Activated CD4-positive, alpha-beta T cell treated with anti-CD3 and anti-CD28 coated beads, Interleukin-2, amount 50 U/mL, for 1 hour (primary cell): ENCODE results near the gene NEK6.

ENCODE experiments used
- DNase-seq: peaks from one replicate; pipeline ENCODE4 v3.0.0-alpha.2; 2020

The NEK6 gene

DNA sequence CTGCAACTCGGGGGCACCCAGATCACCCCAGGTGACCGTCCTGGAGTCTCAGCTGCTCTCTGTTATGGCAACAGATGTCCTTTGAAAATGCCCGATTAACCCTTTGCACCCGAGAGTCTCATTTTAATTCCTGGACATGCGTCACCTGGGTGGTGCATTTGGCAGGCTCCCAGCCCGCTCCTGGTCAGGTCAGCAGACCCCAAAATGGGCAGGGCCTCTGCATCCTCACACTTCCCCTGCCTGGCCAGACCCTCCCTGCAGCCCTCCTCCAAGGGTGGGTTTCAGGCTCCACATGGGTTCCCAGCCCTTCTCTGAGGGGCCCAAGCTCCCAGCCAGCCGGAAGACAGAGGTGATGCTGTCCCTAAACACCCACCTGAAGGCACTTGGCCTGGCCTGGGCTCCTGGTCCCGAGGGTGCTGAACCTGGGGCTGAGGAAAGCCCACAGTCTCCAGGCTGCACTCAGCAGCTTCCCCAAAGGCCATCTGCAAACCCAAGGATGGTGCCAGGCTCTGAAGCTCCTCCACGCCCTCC lies 88.1 kb downstream of the NEK6 start:
- no peak for DNase-seq

DNA sequence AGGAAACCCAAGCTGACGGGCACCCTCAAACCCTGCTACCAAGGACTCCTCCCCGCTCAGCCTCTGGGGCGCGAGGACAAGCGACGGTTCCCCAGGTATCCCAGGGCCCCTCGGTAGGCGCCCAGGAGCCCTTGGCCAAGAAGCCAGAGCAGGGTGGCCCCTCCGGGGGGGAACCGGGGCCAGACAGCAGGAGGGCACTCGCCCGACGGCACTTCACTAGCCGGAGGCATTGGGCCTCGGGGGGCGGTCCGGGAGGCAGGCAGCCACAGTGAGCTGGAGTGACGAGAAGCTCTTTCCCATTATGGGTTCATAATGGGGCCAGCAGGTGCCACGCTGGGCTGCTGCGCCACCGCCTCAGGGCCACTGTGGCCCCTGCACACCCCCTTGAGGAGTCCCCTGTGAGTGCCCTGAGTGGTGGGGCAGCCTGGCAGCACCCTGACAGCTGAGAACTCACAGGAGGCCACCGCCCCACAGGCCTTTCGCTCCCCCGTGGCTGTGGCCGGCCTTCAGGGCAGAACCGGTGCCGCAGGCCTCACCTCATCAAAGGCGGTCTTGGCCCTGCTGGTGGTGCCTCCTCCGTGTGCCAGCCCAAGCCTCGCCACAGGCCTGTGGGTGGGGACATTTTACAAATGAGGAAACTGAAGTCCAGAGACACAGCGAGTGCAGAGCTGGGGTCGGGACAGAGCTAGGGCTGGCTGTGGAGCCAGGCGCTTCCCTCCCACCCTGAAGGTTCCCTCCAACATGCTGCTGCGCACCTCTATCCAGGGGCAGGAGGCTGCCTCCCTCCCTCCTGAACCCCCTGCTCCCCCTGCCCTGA lies 88.8 kb downstream of the NEK6 start:
- DNase-seq, result no peak

DNA sequence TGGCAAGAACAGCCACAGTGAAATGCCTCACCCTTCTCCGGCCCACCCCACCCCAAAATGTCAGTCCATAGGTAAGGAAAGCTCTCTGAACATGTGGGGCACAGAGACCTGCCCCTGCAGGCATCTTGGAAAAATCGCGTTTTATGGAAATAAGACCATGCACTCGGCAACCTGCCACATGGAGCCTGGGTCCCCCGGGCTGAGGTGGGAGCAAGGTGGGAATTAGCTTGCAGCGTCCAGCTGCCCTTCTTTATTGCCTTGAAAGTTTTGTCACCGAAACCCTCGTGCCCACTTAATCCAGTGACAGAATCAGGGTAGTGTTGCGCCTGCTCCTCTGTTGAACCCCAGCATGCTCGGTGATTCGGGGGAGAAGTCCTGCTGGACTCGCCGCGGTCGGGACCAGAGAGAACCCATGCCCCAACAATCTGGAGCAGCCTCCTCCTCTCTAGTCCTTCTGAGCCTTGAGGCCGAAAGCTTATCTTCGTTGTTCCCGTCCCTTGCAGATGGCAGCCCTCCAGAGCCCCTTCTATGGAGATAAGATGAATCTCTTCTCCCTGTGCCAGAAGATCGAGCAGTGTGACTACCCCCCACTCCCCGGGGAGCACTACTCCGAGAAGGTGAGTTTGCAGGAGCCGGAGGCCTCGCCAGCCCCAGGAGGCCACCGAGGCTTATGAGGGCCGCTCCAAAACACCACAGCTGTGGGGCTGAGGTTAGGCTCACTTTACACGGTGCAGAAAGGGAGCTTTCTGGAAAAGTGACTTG lies 89.6 kb downstream of the NEK6 start:
- DNase-seq, result no peak

DNA sequence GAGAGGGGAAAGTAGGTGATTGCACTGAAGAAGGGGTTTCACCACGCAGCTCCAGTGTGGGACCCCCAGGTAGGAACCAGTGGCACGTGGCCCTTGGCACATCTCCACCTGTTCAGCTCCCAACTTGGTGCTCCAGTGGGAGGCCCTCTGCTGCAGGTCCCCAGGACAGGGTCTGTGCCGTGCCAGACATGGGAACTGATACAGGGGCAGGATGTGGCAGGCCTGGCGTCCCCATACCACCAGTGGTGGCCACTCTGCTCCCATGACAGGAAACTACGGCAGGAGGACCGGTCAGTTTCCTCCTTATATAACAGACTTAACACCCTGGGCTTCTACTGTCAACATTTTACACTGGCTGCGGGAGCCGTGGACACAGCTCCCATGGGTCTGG lies 90.2 kb downstream of the NEK6 start:
- no peak for DNase-seq

DNA sequence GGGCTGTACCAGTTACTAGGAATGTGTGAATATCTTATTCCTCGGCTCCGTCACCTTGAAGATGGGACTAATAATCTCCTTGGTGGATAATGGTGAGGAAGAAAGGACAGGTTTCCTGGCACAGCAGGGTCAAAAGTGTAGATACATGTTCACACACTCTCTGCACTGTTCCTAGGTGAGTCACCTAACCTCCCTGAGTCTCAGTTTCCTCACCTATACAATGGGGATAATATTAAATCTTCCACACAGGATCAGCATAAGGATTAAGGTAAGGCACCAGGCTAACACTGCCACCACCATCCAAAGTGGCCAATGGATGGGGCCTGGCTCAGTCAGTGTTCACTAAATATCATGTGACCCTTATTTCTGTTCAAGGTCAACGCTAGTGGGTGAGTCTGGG lies 90.6 kb downstream of the NEK6 start:
- no peak for DNase-seq

DNA sequence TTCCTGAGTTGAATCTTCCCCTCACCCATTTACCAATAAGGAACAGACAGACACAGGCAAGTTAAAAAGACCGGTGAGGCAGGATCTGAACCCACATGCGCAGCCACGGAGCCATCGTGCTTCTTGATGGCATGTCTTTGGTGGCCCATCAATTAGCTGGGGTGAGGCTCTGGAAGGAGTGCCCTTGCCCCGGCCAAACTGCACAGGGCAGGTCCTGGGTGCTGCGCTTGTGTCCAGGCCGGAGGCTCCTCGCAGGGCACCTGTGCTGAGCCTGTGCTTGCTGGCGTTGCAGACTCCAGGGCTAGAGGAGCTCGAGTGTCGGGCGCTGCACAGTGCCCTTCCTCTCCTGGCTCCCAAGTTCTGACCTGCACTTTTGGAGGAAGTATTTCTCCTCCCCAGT lies 91.1 kb downstream of the NEK6 start:
- no peak for DNase-seq

DNA sequence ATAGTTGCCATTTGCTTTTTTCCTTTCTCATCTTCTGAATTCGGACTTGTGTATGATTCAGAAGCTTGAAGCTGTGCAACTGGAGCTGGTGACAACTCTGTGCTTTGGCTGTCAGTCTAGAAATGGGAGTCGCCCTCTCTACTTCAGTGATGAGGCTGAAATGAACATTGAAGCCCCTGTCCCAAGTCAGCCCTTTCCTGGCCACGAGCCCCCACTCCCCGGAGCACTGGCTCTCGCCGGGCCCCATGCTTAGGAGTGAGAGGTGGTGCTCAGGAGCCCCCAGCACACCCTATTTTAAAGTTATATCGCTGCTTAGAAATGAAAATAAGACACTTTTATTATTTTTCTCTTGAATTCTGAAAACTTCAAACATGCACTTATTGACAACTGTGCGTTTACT lies 91.5 kb downstream of the NEK6 start:
- no peak for DNase-seq

DNA sequence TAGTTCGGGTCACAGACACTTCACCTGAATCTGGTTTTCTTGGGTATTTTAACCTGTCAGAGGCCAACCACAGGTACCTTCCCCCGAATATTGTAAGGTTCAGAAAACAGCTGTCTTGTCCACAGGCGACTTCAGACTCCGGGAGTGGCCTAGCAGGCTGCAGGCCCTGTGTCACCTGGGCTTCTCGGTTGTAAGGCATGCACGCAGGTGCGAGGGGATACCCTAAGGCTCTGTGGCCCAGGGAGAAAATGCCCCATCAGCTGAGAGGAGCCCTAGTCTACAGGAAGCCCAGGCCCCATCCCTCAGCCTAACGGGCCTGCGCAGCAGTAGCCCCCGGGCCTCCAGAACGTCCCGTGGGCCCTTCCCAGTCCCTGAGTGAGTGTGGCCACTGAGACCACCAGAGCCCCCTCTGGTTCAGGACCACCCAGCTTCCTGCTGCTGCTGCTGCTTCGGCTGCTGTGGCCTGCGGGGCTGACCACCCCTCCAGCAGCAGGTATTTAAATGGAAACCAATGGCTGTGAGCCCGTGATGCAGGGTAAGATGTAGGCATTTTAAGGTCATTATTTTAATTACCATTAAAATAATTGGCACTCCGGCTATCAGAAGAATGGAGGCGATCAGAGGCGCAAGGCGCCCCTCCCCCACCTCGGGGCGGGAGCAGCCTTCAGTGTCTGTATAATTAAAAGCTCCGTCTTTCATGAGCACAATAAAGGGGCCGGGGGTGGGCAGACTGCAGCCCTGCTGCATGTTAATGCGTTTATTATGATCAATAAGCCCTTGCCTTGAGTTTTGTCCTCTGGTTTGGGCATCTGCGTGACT lies 92.1 kb downstream of the NEK6 start:
- DNase-seq, result no peak

DNA sequence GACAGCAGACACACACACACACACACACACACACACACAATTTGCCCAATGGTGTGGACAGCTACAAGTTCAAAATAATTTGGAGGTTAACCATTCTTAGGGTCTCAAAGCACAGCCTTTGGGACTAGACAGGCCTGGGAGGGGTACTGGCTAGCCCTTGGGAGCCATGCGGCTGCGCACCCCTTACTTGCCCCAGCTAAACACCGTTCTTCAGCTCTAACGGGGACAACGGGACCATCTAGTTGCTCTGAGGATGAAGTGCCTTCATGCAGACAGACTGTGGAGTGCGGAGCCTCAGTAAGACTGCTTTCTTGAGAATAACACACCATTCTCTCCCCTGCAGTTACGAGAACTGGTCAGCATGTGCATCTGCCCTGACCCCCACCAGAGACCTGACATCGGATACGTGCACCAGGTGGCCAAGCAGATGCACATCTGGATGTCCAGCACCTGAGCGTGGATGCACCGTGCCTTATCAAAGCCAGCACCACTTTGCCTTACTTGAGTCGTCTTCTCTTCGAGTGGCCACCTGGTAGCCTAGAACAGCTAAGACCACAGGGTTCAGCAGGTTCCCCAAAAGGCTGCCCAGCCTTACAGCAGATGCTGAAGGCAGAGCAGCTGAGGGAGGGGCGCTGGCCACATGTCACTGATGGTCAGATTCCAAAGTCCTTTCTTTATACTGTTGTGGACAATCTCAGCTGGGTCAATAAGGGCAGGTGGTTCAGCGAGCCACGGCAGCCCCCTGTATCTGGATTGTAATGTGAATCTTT lies 92.9 kb downstream of the NEK6 start:
- no peak for DNase-seq

DNA sequence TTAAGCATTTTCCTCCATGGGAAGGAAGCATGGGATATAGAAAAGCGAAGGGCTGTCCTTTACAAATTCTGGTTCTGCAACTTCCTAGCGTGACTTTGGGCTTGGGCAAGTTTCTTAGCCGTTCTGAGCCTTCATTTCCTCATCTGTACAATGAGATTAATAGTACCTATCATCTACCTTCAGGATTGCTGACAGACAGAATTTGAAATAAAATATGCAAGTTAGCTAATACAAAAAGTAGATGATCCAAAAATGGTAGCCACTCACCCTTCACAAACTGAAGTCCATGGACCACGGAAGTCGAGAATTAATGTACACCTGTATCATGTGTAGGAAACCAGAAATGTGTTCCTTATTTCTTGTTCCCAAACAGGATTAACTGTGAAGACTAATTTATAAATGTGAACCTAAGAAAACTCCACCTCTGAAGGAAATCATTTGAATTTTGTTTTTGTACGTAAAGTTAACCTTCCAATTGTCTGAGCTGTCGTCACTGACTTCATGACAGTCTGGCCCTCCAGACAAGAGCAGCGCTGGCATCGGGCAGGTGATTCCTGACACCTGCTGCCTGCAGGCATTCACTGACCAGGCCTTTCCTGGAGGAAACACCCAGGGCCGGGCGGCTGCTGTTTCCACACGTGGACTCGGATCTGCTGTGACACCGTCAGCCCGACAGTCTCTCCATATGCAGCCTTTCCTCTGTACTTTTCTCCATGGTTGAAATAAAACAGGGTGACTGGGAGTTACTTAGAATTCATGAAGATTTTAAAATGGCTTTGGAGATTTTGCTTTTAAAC lies 94.1 kb downstream of the NEK6 start:
- no peak for DNase-seq

DNA sequence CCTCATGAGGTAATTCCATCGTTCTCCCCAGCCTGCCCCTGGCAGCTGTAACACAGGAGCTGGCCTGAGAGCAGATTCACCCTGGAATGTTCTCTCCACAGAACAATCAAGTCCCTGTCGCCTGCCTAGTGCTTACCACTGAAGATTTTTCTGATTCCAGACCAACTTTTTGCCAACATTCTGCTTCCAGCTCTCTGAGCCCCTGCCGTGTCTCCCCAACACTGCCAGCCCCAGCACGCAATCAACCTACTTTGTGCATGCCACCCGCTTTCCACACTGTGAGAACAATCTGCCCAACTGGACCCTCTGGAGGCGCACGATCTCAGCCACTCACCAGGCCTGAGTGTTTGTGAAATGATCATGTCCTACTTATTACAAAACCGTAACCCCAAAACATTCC lies 94.9 kb downstream of the NEK6 start:
- DNase-seq, result no peak

DNA sequence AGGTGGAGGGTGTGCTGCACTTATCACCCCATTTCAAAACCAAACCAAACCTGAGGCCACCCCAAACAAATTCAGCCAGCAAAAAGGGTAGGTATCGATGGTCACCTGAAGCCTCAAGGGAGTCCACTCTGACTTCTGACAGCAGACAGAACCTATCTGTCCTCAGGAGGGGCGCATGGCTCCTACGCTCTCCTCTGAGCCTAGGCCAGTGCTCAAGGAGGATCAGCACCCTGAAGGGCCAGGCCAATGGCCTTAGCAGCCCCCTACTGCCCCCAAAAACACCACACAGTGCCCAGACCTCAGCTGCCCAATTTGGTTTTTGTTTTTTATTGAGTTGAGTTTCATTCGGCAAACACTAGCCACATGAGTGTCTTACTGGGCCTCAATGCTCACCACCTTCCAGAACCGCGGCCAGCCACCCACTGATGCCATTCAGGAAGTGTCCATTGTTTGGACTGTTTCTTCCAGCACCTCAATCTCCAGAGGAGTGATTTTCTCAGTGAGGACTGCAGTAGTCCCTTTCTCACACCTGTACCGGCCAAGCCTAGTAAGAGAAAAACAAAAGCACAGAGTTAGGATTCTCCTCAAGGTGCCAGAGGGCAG lies 95.5 kb downstream of the NEK6 start:
- no peak for DNase-seq

DNA sequence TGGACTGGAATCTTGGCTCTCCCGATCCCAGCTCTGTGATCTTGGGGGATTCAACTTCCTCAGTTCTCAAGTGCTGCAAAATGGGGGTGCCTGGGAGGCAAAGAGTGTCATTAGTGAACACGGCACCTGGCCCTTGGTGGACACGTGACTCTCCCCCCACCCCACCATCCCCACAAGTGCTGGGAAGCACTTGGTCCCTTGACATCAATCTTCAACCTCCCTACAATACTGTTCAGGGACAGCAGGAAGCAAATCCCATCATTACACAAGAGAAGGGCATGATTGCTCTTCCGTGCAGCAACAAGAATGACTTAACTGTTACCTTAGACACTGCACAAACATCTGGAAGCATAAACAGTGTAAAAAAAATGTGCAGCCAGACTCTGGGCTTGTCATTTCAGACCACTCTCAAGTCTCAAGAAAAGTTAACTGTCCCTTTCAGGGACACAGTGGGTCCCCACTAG lies 96.1 kb downstream of the NEK6 start:
- DNase-seq, result no peak

DNA sequence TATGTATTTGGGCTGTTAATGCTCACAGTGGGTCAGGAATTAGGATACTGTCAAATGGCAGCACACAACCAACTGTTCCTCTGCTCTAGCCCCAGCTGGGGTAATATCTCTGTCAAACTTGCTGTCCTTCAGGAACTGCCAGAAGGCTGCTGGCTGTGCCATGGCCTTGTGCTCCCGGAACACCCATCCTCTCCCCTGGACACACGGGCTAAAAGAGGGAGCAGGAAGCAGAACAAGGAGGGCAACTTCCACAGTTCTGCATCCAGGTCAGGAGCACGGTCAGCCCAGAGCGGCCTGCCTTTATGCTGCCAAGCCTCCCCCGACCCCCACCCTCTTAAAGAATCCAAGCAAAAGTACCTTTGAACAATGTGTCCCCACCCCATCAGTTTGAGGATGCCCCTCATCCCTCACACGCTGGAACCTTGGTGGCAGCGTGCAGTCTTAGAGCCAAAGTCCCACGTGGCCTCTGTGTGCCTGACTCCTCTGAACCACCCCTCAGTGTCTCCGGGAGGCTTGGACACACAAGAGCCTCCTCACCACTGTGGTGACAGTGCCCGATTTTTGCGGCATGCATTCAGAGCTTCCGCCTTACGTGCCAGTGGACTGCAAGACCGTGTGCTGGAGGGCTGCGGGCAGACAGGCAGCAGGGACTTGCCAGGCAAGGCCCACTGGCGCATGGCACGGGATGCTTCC lies 96.7 kb downstream of the NEK6 start:
- no peak for DNase-seq

DNA sequence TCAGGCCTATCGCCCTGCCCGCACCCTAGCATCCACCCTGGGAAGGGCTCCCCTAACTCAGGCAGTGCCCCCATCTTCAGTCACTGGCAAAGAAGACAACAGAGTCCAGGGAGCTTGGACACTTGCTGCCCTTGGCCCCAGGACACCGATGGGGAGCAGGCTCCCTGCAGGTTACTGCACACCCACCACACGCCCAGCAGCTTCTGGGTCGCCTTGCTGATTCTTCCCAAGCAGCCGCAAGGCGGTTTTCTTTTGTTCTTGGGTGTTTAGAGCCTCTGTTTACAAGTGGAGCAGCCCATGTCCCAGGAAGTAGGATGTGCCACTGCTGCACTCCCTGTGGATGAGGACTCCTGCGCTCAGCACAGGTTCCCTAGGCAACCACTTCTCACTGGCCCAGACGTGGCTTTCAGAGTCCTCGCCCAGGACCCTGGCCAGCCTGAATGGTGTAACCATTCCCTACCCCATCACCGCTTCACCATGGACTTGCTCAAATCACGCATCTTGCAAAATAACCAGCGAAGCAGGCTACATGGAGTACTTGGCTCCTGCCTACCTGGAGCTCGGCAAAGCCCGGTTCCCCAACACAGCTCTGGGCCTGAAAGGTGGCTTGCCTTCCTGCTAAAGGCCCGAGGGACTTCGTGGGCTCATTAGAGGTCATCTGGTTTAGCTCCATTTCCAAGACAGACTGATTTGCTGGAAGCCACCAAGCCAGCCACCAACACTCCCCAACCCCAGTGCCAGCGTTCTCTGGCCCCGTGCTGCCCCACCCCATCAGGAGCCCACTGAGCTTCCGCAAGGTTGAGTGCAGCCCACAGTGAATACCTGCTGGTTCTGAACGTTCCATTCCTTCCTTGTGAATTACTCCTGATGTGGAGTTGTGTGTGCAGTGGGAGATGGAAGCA lies 97.5 kb downstream of the NEK6 start:
- no peak for DNase-seq

DNA sequence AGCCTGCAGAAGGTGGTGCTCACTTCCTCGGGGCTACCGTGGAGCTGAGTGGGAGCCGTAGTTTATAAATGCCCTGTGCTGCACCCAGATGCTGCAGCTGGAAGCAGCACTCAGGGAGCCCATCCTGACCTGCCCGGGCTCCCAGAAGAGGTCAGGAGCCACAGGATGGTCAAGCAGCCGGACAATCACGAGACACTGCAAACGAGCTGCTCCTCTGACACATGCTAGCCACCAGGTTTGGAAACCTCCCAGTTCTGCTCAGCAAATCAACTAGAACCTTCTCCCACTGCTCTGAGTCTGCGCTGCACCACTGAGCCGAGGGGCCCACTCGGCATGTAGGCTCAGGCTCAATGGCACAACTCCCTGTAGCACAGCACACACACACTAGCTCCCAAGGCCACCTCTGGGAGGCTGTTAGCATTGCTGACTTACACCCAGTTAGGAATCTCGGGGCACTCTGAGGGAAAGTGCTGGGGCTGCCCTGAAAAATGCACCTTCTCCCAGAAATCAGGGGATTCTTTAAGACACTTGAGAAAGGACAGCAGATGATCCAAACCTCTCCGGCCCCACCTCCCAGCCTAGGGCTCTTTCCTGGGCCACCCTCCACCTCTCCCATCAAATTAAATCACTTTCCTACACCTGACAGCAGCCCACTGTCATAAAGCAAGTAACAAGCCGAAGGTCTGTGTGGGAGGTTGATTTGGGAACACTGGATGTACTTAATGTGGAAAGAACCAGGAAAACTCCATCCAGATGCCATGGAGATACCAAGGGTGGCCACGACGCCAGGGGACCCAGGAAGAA lies 98.4 kb downstream of the NEK6 start:
- DNase-seq, result no peak

DNA sequence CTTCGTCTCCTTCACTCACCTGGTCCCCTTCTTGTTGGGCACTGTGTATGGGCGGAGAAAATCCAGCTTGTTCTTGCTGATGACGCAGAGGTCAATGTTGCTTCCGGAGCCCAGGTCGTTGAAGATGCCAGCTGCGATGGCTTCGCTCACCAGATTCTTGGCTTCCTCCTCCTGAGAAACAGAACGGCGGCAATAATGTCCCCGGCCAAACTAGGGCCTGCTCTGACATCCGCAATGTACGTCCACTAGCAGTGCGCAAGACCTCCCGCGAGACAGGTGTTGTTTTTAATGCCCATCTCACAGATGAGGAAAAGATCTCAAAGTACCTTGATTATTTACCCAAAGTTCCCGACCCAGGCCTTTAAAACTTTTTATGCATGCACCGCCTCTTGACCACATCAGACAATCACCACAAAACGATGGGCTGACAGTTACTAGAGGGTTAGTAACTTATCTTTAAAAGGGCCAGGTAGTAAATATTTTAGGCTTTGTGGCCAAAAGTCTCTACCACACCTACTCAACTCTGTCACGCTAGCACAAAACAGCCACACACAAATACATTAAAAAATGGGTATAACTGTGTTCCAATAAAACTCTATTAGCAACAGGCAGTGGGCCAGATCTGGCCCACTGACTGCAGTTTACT lies 99.1 kb downstream of the NEK6 start:
- no peak for DNase-seq
